Hepatocyte (in vitro differentiated cells): ENCODE data around the gene IGSF11.

Experiments used
- EZH2 ChIP-seq: fragments of 200-600 bp; sonication (generic); IDR thresholded peaks from 2 replicates; pipeline ENCODE4 v1.6.1; 2016; ENCODE audit warnings: antibody characterized with exemption, mild to moderate bottlenecking, borderline replicate concordance
- EZH2phosphoT487 ChIP-seq: fragments of 200-600 bp; sonication (generic); IDR thresholded peaks from one replicate; pipeline ENCODE4 v1.6.1; 2018; ENCODE audit warnings: antibody characterized with exemption, mild to moderate bottlenecking, low read depth, moderate library complexity; ENCODE audit not compliant: unreplicated experiment, severe bottlenecking
- TF ChIP-seq, protein P1 (sequence below): fragments of 200-600 bp; sonication (generic); IDR thresholded peaks from 2 replicates; pipeline ENCODE4 v1.5.1; 2016; ENCODE audit warnings: antibody characterized with exemption, mild to moderate bottlenecking; ENCODE audit not compliant: poor library complexity

DNA sequence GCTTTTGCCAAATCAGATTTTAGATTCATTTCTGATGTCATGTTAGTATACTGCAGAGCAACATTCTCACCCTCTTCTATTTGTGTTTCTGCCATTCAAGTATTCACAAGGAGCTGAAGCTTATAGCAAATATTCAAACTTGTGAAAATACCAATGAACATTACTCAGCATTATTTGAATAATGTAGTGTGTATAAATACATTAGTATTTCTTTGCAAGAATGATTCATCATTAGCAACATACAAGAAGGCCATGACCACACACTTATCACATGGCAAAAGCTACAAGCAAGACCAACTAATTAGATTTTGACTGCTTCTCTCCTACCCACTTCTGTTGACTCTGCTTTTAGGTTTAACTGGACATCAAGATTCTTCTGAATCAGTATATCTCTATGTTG, 124.9 kb downstream of the IGSF11 start:
- no peak for TF ChIP-seq EZH2phosphoT487
- no peak for TF ChIP-seq EZH2
- TF ChIP-seq, protein P1, sequence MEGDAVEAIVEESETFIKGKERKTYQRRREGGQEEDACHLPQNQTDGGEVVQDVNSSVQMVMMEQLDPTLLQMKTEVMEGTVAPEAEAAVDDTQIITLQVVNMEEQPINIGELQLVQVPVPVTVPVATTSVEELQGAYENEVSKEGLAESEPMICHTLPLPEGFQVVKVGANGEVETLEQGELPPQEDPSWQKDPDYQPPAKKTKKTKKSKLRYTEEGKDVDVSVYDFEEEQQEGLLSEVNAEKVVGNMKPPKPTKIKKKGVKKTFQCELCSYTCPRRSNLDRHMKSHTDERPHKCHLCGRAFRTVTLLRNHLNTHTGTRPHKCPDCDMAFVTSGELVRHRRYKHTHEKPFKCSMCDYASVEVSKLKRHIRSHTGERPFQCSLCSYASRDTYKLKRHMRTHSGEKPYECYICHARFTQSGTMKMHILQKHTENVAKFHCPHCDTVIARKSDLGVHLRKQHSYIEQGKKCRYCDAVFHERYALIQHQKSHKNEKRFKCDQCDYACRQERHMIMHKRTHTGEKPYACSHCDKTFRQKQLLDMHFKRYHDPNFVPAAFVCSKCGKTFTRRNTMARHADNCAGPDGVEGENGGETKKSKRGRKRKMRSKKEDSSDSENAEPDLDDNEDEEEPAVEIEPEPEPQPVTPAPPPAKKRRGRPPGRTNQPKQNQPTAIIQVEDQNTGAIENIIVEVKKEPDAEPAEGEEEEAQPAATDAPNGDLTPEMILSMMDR = no peak
